PC-9 (cell line): ENCODE results near the gene HOXD11.

Experiments used
- EZH2 ChIP-seq: fragments of 200-600 bp; sonication (generic); IDR thresholded peaks from 2 replicates; pipeline ENCODE4 v1.8.0; 2017; ENCODE audit warnings: antibody characterized with exemption, low read depth
- TF ChIP-seq, protein P1 (sequence below): fragments of 200-600 bp; sonication (generic); conservative IDR thresholded peaks from 2 replicates; pipeline ENCODE4 v1.6.1; 2017; ENCODE audit warnings: mixed run types, antibody characterized with exemption, mild to moderate bottlenecking, moderate library complexity

DNA sequence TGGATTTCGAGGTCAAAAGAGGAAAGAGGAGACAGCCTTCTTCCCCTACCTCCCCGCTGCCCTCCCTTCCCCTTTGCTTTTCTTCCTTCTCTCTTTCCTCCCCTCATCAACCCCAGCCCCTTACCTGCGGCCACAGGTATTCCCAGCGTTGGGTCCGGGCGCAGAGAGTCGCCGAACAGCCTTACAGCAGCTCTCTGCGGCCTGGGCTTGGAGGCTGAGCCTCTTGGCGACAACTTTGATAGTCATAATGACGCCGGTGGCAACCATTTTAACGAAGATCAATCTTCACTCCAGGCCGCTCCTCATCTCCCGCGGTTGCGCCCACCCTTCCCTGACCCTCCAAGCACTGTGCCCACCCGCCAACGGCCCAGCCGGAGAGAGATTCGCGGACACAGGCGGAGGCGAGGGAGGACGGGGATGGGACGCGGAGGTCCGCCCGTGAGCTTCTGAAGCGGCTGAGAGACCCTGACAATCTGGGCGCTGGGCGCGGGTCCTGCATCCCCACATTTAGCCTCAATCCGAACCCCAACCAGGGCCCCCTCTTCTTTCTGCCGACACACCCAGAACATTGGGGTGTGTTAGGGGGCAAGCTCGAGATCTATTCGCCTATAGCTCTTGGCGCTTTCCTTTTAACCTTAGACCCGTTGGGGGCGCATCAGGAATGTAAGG lies 21.8 kb upstream of the HOXD11 start:
- no peak for TF ChIP-seq EZH2
- TF ChIP-seq, protein P1, sequence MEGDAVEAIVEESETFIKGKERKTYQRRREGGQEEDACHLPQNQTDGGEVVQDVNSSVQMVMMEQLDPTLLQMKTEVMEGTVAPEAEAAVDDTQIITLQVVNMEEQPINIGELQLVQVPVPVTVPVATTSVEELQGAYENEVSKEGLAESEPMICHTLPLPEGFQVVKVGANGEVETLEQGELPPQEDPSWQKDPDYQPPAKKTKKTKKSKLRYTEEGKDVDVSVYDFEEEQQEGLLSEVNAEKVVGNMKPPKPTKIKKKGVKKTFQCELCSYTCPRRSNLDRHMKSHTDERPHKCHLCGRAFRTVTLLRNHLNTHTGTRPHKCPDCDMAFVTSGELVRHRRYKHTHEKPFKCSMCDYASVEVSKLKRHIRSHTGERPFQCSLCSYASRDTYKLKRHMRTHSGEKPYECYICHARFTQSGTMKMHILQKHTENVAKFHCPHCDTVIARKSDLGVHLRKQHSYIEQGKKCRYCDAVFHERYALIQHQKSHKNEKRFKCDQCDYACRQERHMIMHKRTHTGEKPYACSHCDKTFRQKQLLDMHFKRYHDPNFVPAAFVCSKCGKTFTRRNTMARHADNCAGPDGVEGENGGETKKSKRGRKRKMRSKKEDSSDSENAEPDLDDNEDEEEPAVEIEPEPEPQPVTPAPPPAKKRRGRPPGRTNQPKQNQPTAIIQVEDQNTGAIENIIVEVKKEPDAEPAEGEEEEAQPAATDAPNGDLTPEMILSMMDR: no peak
